A549 (cell line): ENCODE results near the gene CD4.

Experiments
- BHLHE40 ChIP-seq: IDR thresholded peaks from 2 replicates; pipeline ENCODE4 v1.6.1; 2012; ENCODE audit warnings: low read depth, low read length, inconsistent platforms
- CEBPB ChIP-seq, 2 experiments: fragments of >200 bp in 1 of 2; sonication (Bioruptor Twin) in 1 of 2; formaldehyde crosslinking in 1 of 2; IDR thresholded peaks; 2 replicates each; pipeline ENCODE4 v1.6.1; 2012 to 2016
- CHD2 ChIP-seq: fragments of 150-350 bp; IDR thresholded peaks from 2 replicates; pipeline ENCODE4 v1.6.1; 2014; ENCODE audit warnings: low read length; ENCODE audit not compliant: partially characterized antibody
- EP300 ChIP-seq, 2 experiments: fragments of >200 bp; sonication (Bioruptor Twin); formaldehyde crosslinking; IDR thresholded peaks; 2 replicates in 1 of 2; 3 replicates in 1 of 2; pipeline ENCODE4 v1.6.1; 2016 to 2017
- JUN ChIP-seq, 2 experiments: fragments of >200 bp; sonication (Bioruptor Twin); formaldehyde crosslinking; IDR thresholded peaks; 2 replicates in 1 of 2; 3 replicates in 1 of 2; pipeline ENCODE4 v1.6.1; 2016 to 2017
- MAZ ChIP-seq: fragments of 150-350 bp; IDR thresholded peaks from 2 replicates; pipeline ENCODE4 v1.6.1; 2014; ENCODE audit warnings: antibody characterized with exemption, low read depth, low read length, borderline replicate concordance
- NFE2L2 ChIP-seq: fragments of 150-350 bp; conservative IDR thresholded peaks from 2 replicates; pipeline ENCODE4 v1.6.1; 2014; ENCODE audit warnings: low read length
- POLR2A ChIP-seq: IDR thresholded peaks from 2 replicates; pipeline ENCODE4 v1.6.1; 2012; ENCODE audit warnings: mild to moderate bottlenecking, low read length
- SMC3 ChIP-seq: fragments of >200 bp; sonication (Bioruptor Twin); formaldehyde crosslinking; IDR thresholded peaks from 3 replicates; pipeline ENCODE4 v1.6.1; 2018; ENCODE audit warnings: inconsistent platforms
- TF ChIP-seq, protein P1 (sequence below): fragments of >200 bp; sonication (Bioruptor Twin); formaldehyde crosslinking; IDR thresholded peaks from 3 replicates; pipeline ENCODE4 v1.5.1; 2016

DNA sequence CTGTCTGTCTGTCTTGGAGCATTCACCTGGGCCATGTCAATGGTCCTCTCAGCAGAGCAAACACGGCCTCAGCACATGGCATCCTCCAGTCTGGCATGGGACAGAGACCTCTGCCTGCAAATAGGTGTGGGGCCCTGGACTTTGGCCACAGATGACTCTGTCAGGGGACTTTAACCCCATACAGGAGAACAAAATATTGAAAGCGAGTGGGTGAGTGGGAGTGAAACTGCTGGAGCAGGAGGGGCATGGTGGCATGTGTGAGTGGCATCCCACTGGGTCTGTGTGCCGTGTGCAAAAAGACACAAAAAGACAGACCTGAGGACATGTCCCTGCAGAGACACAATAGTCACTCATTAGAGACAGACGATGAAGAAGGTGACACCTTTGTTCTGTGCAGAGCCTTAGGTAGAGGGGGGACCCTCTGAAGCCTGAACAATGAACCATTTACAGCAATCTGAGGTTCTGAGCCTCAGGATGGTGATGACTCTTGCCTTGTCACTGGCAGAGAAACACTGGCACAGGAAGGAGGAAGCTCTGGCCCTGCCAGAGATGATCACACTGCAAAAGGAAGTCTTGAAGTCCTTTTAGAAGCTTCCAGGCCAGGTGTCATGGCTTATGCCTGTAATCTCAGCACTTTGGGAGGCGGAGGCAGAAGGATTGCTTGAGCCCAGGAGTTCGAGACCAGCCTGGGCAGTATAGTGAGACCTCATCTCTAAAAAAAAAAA, 9.5 kb upstream of the CD4 start:
- TF ChIP-seq NFE2L2: no peak
- TF ChIP-seq CHD2: no peak
- no peak for TF ChIP-seq EP300 (IDR thresholded peaks at IDR 0.05)
- no peak for TF ChIP-seq CEBPB (IDR thresholded peaks at IDR 0.05)
- TF ChIP-seq, protein P1, sequence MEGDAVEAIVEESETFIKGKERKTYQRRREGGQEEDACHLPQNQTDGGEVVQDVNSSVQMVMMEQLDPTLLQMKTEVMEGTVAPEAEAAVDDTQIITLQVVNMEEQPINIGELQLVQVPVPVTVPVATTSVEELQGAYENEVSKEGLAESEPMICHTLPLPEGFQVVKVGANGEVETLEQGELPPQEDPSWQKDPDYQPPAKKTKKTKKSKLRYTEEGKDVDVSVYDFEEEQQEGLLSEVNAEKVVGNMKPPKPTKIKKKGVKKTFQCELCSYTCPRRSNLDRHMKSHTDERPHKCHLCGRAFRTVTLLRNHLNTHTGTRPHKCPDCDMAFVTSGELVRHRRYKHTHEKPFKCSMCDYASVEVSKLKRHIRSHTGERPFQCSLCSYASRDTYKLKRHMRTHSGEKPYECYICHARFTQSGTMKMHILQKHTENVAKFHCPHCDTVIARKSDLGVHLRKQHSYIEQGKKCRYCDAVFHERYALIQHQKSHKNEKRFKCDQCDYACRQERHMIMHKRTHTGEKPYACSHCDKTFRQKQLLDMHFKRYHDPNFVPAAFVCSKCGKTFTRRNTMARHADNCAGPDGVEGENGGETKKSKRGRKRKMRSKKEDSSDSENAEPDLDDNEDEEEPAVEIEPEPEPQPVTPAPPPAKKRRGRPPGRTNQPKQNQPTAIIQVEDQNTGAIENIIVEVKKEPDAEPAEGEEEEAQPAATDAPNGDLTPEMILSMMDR: no peak
- no peak for TF ChIP-seq MAZ
- TF ChIP-seq SMC3: no peak
- TF ChIP-seq POLR2A: no peak
- no peak for TF ChIP-seq BHLHE40
- TF ChIP-seq JUN (IDR thresholded peaks at IDR 0.05): no peak
